ENCODE data around the gene PACRG. TPM values are rescaled to one million over a fixed set of nuclear protein-coding genes. Genes with fewer than 3 reads are reported as not detected.

The PACRG gene
- total RNA-seq, 1 experiment from 2014 or later: 0.44 TPM

- CTCF ChIA-PET: no interaction called here
- no peaks in the 10 kb centered on the region for H3K27me3 Mint-ChIP-seq (ENCODE audit: low read depth)
- H3K27ac Mint-ChIP-seq: no peak overlapping the region
- no peak for DNase-seq (ENCODE audit: low spot score)
- TF ChIP-seq E2F1 (CRISPR knock-in tag; IDR thresholded peaks at IDR 0.05): no peak
- TF ChIP-seq, protein P1, sequence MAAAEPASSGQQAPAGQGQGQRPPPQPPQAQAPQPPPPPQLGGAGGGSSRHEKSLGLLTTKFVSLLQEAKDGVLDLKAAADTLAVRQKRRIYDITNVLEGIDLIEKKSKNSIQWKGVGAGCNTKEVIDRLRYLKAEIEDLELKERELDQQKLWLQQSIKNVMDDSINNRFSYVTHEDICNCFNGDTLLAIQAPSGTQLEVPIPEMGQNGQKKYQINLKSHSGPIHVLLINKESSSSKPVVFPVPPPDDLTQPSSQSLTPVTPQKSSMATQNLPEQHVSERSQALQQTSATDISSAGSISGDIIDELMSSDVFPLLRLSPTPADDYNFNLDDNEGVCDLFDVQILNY (CRISPR knock-in tag; IDR thresholded peaks at IDR 0.05): no peak
- no peaks in the 10 kb centered on the region for H3K36me3 Mint-ChIP-seq
- no peaks in the 10 kb centered on the region for H3K9me3 Mint-ChIP-seq
- no peak overlapping the region for H3K4me3 Mint-ChIP-seq
- POLR2A ChIA-PET: no interaction called here
- no peak for ATAC-seq
- H3K4me1 Mint-ChIP-seq: peaks cover 3% of the 10 kb centered on the region
Measured at GRCh38 chr6:163008626-163009025, 280.9 kb downstream of the PACRG start.

GRCh38 chr6:163010145-163010544 lies 282.4 kb downstream of the PACRG start:
- Mint-ChIP-seq H3K27ac (no peak overlapping the region), H3K36me3 (no peaks in the 10 kb centered on the region), H3K4me3 (no peak overlapping the region), H3K9me3 (no peaks in the 10 kb centered on the region), H3K27me3 (ENCODE audit: low read depth) (no peaks in the 10 kb centered on the region), H3K4me1 (peaks cover 3% of the 10 kb centered on the region)
- TF ChIP-seq USF1 (CRISPR knock-in tag; IDR thresholded peaks at IDR 0.05): no peak
- TF ChIP-seq, protein P2, sequence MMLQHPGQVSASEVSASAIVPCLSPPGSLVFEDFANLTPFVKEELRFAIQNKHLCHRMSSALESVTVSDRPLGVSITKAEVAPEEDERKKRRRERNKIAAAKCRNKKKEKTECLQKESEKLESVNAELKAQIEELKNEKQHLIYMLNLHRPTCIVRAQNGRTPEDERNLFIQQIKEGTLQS (CRISPR knock-in tag; conservative IDR thresholded peaks at IDR 0.05): no peak
- no peak for TF ChIP-seq E2F1 (CRISPR knock-in tag; IDR thresholded peaks at IDR 0.05)
- TF ChIP-seq HMGA2 (CRISPR knock-in tag; IDR thresholded peaks at IDR 0.05): no peak
- TF ChIP-seq GABPB1 (CRISPR knock-in tag; IDR thresholded peaks at IDR 0.05): no peak
- TF ChIP-seq TEAD1 (CRISPR knock-in tag; IDR thresholded peaks at IDR 0.05): no peak
- no peak for TF ChIP-seq KAT7 (CRISPR knock-in tag; IDR thresholded peaks at IDR 0.05; ENCODE audit: borderline replicate concordance)
- no peak for TF ChIP-seq JUN (CRISPR knock-in tag; IDR thresholded peaks at IDR 0.05)
- no peak for TF ChIP-seq ZNF423 (CRISPR knock-in tag; IDR thresholded peaks at IDR 0.05)
- TF ChIP-seq GTF2I (CRISPR knock-in tag; conservative IDR thresholded peaks at IDR 0.05): no peak
- no peak for TF ChIP-seq TEAD4 (CRISPR knock-in tag; IDR thresholded peaks at IDR 0.05)
- no peak for TF ChIP-seq CREB1 (CRISPR knock-in tag; IDR thresholded peaks at IDR 0.05)
- ChIA-PET CTCF (no interaction called here), POLR2A (no interaction called here)
- DNase-seq (ENCODE audit: low spot score) (no peak), ATAC-seq (no peak)

DNA sequence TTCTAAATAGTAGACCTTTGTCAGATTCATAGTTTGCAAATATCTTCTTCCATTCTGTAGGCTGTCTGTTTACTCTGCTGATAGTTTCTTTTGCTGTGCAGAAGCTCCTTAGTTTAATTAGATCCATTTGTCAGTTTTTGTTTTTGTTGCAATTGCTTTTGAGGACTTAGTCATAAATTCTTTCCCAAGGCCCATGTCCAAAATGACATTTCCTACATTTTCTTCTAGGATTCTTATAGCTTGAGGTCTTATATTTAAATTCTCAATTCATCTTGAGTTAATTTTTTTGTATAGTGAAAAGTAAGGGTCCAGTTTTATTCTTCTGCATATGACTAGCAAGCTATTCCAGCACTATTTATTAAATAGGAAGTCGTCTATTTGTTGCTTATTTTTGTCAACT lies 287.0 kb downstream of the PACRG start:
- ATAC-seq (no peak), DNase-seq (ENCODE audit: low spot score) (no peak)
- no peak overlapping the region for H3K27ac Mint-ChIP-seq
- H3K27me3 Mint-ChIP-seq (ENCODE audit: low read depth): no peaks in the 10 kb centered on the region
- no peak overlapping the region for H3K4me3 Mint-ChIP-seq
- CTCF ChIA-PET: no interaction called here
- H3K9me3 Mint-ChIP-seq: no peaks in the 10 kb centered on the region
- POLR2A ChIA-PET: no interaction called here
- no peaks in the 10 kb centered on the region for H3K36me3 Mint-ChIP-seq
- H3K4me1 Mint-ChIP-seq: no peaks in the 10 kb centered on the region
- TF ChIP-seq HMGA2 (CRISPR knock-in tag; IDR thresholded peaks at IDR 0.05) (no peak), SMAD3 (CRISPR knock-in tag; IDR thresholded peaks at IDR 0.05; ENCODE audit: borderline replicate concordance) (no peak), NFE2L1 (CRISPR knock-in tag; IDR thresholded peaks at IDR 0.05) (no peak), JAZF1 (CRISPR knock-in tag; IDR thresholded peaks at IDR 0.05) (no peak), JUN (CRISPR knock-in tag; IDR thresholded peaks at IDR 0.05) (no peak), ZNF219 (CRISPR knock-in tag; IDR thresholded peaks at IDR 0.05; ENCODE audit: borderline replicate concordance) (no peak), FOXK1 (CRISPR knock-in tag; IDR thresholded peaks at IDR 0.05) (no peak), ZNF263 (CRISPR knock-in tag; IDR thresholded peaks at IDR 0.05; ENCODE audit: low read depth) (no peak), ATF1 (CRISPR knock-in tag; IDR thresholded peaks at IDR 0.05) (no peak), GTF2I (CRISPR knock-in tag; conservative IDR thresholded peaks at IDR 0.05) (no peak), NR2C2 (CRISPR knock-in tag; IDR thresholded peaks at IDR 0.05) (no peak), MXD4 (CRISPR knock-in tag; IDR thresholded peaks at IDR 0.05; ENCODE audit: borderline replicate concordance) (no peak)
- TF ChIP-seq, protein P3, sequence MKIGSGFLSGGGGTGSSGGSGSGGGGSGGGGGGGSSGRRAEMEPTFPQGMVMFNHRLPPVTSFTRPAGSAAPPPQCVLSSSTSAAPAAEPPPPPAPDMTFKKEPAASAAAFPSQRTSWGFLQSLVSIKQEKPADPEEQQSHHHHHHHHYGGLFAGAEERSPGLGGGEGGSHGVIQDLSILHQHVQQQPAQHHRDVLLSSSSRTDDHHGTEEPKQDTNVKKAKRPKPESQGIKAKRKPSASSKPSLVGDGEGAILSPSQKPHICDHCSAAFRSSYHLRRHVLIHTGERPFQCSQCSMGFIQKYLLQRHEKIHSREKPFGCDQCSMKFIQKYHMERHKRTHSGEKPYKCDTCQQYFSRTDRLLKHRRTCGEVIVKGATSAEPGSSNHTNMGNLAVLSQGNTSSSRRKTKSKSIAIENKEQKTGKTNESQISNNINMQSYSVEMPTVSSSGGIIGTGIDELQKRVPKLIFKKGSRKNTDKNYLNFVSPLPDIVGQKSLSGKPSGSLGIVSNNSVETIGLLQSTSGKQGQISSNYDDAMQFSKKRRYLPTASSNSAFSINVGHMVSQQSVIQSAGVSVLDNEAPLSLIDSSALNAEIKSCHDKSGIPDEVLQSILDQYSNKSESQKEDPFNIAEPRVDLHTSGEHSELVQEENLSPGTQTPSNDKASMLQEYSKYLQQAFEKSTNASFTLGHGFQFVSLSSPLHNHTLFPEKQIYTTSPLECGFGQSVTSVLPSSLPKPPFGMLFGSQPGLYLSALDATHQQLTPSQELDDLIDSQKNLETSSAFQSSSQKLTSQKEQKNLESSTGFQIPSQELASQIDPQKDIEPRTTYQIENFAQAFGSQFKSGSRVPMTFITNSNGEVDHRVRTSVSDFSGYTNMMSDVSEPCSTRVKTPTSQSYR (CRISPR knock-in tag; IDR thresholded peaks at IDR 0.05): no peak
- TF ChIP-seq, protein P4, sequence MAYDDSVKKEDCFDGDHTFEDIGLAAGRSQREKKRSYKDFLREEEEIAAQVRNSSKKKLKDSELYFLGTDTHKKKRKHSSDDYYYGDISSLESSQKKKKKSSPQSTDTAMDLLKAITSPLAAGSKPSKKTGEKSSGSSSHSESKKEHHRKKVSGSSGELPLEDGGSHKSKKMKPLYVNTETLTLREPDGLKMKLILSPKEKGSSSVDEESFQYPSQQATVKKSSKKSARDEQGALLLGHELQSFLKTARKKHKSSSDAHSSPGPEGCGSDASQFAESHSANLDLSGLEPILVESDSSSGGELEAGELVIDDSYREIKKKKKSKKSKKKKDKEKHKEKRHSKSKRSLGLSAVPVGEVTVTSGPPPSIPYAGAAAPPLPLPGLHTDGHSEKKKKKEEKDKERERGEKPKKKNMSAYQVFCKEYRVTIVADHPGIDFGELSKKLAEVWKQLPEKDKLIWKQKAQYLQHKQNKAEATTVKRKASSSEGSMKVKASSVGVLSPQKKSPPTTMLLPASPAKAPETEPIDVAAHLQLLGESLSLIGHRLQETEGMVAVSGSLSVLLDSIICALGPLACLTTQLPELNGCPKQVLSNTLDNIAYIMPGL (CRISPR knock-in tag; IDR thresholded peaks at IDR 0.05): no peak
